Gastrocnemius medialis (tissue), 4 donors: Measurements from ENCODE around the gene DNMT1. TPM values are rescaled to one million over a fixed set of nuclear protein-coding genes. Genes with fewer than 3 reads are reported as not detected.

ENCODE experiments used
- ATAC-seq, 2 donors: fragments of 150-250 bp; one replicate each; pipeline ENCODE4 v1.9.1; 2016
- DNase-seq, 2 donors: peaks; one replicate each; pipeline ENCODE4 v3.0.0-alpha.2; 2019
- H3K27ac ChIP-seq, 4 donors: fragments of 200-600 bp; sonication (generic); 1 replicate in 1 of 4; 2 replicates in 3 of 4; pipeline ENCODE4 v1.5.1; 2016 to 2018; ENCODE audit warnings: mild to moderate bottlenecking in 2 of 4, moderate library complexity in 1 of 4
- H3K27me3 ChIP-seq, 3 donors: fragments of 200-600 bp; sonication (generic) in 2 of 3; 1 replicate in 1 of 3; 2 replicates in 2 of 3; pipeline versions ENCODE4 v1.5.1 to v1.6.0; 2016 to 2019; ENCODE audit warnings: mild to moderate bottlenecking in 1 of 3, moderate library complexity in 1 of 3
- H3K36me3 ChIP-seq, 2 donors: fragments of 200-600 bp; sonication (generic) in 1 of 2; one replicate each; pipeline ENCODE4 v1.5.1; 2017 to 2018
- H3K4me1 ChIP-seq, 2 donors: fragments of 200-600 bp; sonication (generic) in 1 of 2; one replicate each; pipeline ENCODE4 v1.5.1; 2016 to 2017; ENCODE audit warnings: mild to moderate bottlenecking in 2 of 2
- H3K4me3 ChIP-seq, 4 donors: fragments of 200-600 bp; sonication (generic) in 3 of 4; 1 replicate in 1 of 4; 2 replicates in 3 of 4; pipeline ENCODE4 v1.5.1; 2016 to 2019; ENCODE audit warnings: mild to moderate bottlenecking in 2 of 4
- H3K9me3 ChIP-seq, 3 donors: fragments of 200-600 bp; sonication (generic) in 2 of 3; 1 replicate in 1 of 3; 2 replicates in 2 of 3; pipeline ENCODE4 v1.5.1; 2016 to 2019
- CTCF ChIP-seq, 5 experiments: fragments of 450-650 bp in 3 of 5; fragments of 200-600 bp in 2 of 5; sonication (generic) in 2 of 5; IDR thresholded peaks in 4 of 5; conservative IDR thresholded peaks in 1 of 5; 1 replicate in 4 of 5; 2 replicates in 1 of 5; pipeline ENCODE4 v1.5.1; 2016 to 2019; ENCODE audit warnings: antibody characterized with exemption in 5 of 5, mild to moderate bottlenecking in 3 of 5, moderate library complexity in 3 of 5
- POLR2A ChIP-seq, 2 donors: fragments of 450-650 bp; IDR thresholded peaks; one replicate each; pipeline ENCODE4 v1.6.1; 2017; ENCODE audit warnings: antibody characterized with exemption in 2 of 2, mild to moderate bottlenecking in 2 of 2, moderate library complexity in 2 of 2
- in situ Hi-C, 4 donors: fragments of 200-750 bp; cut with MboI; loops; one replicate each; pipeline versions ENCODE4 v1.15.0 to v1.8.0; 2017; ENCODE audit warnings: low sequenced_read_pairs in 4 of 4
- intact Hi-C: fragments of 100-400 bp; cut with DNase I; formaldehyde crosslinking; loops from one replicate; pipeline ENCODE4 v1.15.1; 2023; ENCODE audit warnings: low total_unique reads
- total RNA-seq, 4 donors: library from RNA; depleted of rRNA; stranded (reverse); fragments of >200 nt; gene quantifications; one replicate each; pipeline versions ENCODE4 v1.1.0 to v1.2.3, GENCODE V29; 2016

Gene DNMT1
- total RNA-seq, 4 donors from 2014 or later = 11.5 to 43.0 (median 17.7) TPM

GRCh38 chr19:10114651-10115391 lies 79.9 kb downstream of the DNMT1 start:
- in situ Hi-C loops = no loop called here

GRCh38 chr19:10113964-10114650 lies 80.6 kb downstream of the DNMT1 start:
- intact Hi-C loops = loop anchor here (10.0 kb wide), 3 partner anchors 81 to 271 kb away; partner anchors contain the start of genes DNMT1, ICAM3, RAVER1 and TYK2
- no peaks in the 10 kb centered on the region for H3K27me3 ChIP-seq
- peaks cover 12 to 28% of the 10 kb centered on the region in 2 donors for H3K4me1 ChIP-seq
- no peak overlapping the region for H3K4me3 ChIP-seq
- TF ChIP-seq CTCF (IDR thresholded peaks at IDR 0.05 in 4 of 5, conservative IDR thresholded peaks at IDR 0.05 in 1 of 5) (no peak), POLR2A (IDR thresholded peaks at IDR 0.05) (no peak)
- DNase-seq (no peak), ATAC-seq (no peak)
- no peaks in the 10 kb centered on the region for H3K9me3 ChIP-seq
- in situ Hi-C loops = no loop called here
- H3K27ac ChIP-seq = peak overlapping the region in 1 of 4 donors; percentile 83
- peaks cover 0 to 68% of the 10 kb centered on the region in 2 donors for H3K36me3 ChIP-seq

More at GRCh38 chr19:10114651-10115391, 79.9 kb downstream of the DNMT1 start:
- Histone ChIP-seq H3K36me3 (peaks cover 0 to 61% of the 10 kb centered on the region in 2 donors), H3K27me3 (no peaks in the 10 kb centered on the region), H3K9me3 (no peaks in the 10 kb centered on the region), H3K4me1 (peaks cover 13 to 31% of the 10 kb centered on the region in 2 donors), H3K4me3 (no peak overlapping the region), H3K27ac (peak overlapping the region; percentile 60 to 83 (median 78))
- ATAC-seq (no peak), DNase-seq (no peak)
- no peak for TF ChIP-seq POLR2A (IDR thresholded peaks at IDR 0.05)
- no peak for TF ChIP-seq CTCF (IDR thresholded peaks at IDR 0.05 in 4 of 5, conservative IDR thresholded peaks at IDR 0.05 in 1 of 5)
- intact Hi-C loops = loop anchor here (5.0 to 10.0 kb wide), 5 partner anchors 80 to 287 kb away; partner anchors contain the start of genes CDC37, DNMT1, ICAM3 and MRPL4

GRCh38 chr19:10113592-10113963 lies 81.2 kb downstream of the DNMT1 start:
- in situ Hi-C loops (no loop called here), intact Hi-C loops (loop anchor here (10.0 kb wide), 3 partner anchors 81 to 271 kb away; partner anchors contain the start of genes DNMT1, ICAM3, RAVER1 and TYK2)
- peaks cover 0 to 74% of the 10 kb centered on the region in 2 donors for H3K36me3 ChIP-seq
- no peaks in the 10 kb centered on the region for H3K9me3 ChIP-seq
- peaks cover 7 to 23% of the 10 kb centered on the region in 2 donors for H3K4me1 ChIP-seq
- no peak for TF ChIP-seq CTCF (IDR thresholded peaks at IDR 0.05 in 4 of 5, conservative IDR thresholded peaks at IDR 0.05 in 1 of 5)
- no peak for TF ChIP-seq POLR2A (IDR thresholded peaks at IDR 0.05)
- no peak for DNase-seq
- no peak overlapping the region for H3K27ac ChIP-seq
- ATAC-seq = no peak
- no peak overlapping the region for H3K4me3 ChIP-seq
- H3K27me3 ChIP-seq = no peaks in the 10 kb centered on the region

- H3K27me3 ChIP-seq = no peaks in the 10 kb centered on the region
- no peak overlapping the region for H3K4me3 ChIP-seq
- H3K27ac ChIP-seq = peak overlapping the region in 1 of 4 donors; percentile 27
- intact Hi-C loops = loop anchor here (10.0 kb wide), 3 partner anchors 82 to 272 kb away; partner anchors contain the start of genes DNMT1, ICAM3, RAVER1 and TYK2
- no peaks in the 10 kb centered on the region for H3K9me3 ChIP-seq
- H3K4me1 ChIP-seq = peaks cover 4 to 17% of the 10 kb centered on the region in 2 donors
- ATAC-seq (no peak), DNase-seq (no peak)
- TF ChIP-seq POLR2A (IDR thresholded peaks at IDR 0.05) (no peak), CTCF (IDR thresholded peaks at IDR 0.05 in 4 of 5, conservative IDR thresholded peaks at IDR 0.05 in 1 of 5) (peak in 4 of 5 experiments; percentile 27 to 54 (median 38))
- in situ Hi-C loops = no loop called here
- H3K36me3 ChIP-seq = peaks cover 0 to 74% of the 10 kb centered on the region in 2 donors
These were observed 81.7 kb downstream of the DNMT1 start for GRCh38 chr19:10112895-10113591.
